LoVo (cell line): ENCODE data around the gene NFKBIL1.
"Not testable (repeated sequence)": the region's sequence is repeated elsewhere in the genome, so short reads cannot be mapped to it uniquely, and the experiment has no call there.

Experiments
- DNase-seq: peaks from one replicate; pipeline ENCODE4 v3.0.0-alpha.2; 2016; ENCODE audit warnings: low spot score

Gene NFKBIL1

DNA sequence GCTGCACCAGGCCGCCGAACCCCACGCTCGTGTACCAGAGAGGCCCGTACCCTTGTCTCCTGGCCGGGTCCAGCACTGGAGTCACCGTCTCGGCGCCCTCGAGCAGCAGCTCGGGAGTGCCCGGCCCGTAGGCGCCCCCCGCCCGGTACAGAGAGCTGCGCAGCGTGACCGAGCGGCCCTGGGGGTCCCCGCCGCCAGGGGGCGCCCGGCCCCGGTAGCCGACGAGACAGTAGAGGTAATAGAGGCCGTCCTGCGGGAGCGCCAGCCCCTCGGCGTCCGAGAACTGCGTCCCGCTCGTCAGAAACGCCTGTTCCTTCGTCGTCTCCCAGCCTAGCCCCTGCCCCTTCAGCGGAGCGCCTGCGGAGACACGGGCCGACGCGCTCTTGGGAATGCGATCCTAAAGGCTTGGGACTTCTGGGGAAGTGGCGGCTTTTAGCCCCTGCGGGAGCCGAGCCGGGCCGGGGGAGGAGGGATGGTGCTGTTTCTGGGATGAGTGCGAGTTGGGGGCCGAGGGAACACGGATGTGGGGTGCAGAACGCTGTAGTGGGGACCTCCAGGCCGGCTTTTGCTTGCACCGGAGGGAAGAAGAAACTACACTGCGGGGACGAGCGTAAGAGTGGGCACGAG is 33.5 kb downstream of the NFKBIL1 start:
- peak; percentile 81 for DNase-seq

DNA sequence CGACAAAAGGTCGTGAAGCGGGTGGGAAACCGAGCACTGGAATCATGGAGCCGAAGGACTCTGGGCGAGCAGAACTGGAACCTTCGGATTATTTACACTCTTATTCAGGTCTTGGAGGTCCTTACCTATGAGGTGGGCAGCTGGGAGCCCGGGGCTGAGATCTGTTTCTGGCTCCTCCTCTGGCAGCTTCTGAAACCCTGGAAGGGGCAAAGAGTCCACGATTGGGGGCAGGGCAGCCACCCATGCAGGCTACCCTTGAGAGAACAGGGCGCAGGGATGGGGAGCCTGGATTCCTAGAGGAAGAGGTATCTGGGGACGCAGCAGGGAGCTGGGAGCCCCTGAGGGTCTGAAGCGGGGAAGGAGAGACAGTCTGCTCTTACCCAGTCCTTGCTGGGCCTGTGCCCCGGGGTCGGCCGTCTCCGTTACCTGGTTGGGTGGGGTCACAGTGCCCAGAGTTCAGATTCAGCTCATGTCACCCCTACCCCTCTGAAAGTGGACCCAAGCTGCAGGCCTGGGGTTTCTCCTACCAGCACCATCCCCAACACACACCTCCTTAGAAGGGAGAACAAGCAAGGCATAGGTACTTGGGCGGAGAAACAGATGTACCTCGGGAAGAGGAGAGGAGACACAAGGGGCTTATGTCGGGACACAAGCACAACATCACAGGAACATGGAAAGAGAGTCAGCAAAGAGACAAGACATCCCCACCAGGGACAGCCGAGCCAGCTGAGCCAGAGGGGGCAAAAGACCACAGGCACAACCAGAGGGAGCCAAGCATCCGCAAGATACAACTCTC is 34.2 kb downstream of the NFKBIL1 start:
- no peak for DNase-seq

DNA sequence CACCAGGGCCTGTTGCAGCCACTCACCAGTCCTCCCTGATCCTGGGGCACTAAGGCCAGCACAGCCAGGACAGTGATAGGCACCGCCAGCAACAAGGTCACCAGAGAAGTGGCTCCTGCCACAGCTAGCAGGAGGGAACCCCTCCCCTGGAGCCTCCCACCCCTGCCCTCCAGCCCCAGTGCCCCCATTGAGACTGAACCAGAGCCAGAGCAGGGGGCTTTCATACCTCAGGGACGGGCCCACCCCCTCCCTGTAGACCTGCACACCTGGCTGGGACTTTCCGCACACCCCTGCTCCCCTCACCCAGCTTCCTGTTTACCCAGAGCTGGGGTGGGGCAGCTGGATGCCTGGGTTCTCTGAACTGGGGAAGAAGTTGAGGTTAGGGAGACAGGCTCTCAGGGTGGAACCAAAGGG is 34.8 kb downstream of the NFKBIL1 start, which contains the start of gene LTB:
Gene LTB, minus strand, starts transcription at position 195 of the 414 bp plus-strand sequence. Its CDS starts 7 bp downstream, at position 188.
- DNase-seq: no peak

DNA sequence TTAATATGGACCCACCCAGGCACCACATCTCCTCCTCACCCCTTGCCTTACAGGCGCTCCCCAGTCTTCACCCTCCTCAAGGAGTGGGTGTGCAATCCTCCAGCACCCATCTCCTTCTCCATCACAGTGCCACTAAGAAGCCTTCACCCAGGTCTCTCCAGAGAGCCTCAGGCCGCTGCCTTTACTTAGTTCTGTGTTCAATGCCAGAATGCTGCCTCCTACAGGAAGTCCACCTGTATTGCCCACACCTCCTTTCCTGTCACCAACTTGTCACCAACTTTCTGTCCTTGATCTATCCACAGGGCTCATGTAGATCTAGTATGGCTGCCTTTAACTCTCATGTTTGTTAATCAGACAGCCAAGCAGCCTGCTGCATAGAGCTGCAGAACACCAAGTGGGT is 38.1 kb downstream of the NFKBIL1 start:
- DNase-seq: peak; percentile 6

DNA sequence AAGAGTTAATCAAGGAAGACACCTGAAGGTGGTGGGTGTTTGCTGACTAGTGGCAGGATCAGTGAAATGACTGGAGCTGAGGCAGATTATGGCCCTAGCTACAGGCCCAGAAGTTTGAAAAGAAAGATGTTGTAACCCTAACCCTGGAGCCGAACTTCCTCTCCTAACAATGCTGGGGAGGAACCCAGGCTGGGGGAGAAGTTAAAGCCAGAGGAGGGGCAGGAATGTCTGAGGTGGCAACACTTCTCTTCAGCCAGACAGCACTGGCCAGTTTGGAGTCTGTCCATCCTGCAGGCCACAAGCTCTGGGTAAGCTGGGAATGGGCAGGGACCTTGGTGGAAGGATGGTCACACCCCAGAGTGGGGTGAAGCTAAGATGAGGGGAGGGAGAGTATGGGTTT is 38.6 kb downstream of the NFKBIL1 start, which contains the start of gene LST1:
Gene LST1, plus strand, starts transcription at position 270 of the 400 bp plus-strand sequence. CDS start 1,023 bp downstream, outside the sequence.
- DNase-seq: no peak

DNA sequence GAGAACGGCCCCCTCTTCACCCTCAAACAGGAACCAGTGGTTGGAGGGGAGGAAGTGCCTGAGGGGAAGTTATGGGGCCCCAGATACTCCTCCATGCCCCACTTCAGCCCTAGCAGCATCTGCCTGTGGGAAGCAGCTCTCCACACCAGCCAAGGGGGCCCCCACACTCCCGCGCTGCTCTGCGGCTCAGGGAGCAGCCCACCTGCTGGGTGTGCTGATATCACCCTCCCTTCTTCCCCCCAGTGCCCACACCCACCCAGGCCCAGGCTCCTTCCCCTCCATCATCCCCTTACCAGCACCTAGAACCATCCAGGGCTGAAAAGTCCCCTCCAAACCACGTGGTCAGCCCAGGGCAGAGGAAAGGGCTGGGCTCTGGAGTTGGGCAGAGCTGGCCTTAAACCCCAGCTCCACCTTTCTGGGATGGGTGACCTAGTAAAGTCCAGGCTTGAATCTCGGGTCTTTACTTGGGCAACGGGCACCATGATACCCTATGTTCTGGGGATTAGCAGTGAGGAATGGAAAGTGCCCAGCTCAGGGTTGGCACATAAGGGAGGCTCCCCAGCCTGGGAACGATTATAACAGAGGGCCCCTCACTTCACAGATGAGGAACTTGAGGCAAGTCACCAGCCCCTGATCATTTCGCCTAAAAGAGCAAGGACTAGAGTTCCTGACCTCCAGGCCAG is 39.3 kb downstream of the NFKBIL1 start:
- no peak for DNase-seq

DNA sequence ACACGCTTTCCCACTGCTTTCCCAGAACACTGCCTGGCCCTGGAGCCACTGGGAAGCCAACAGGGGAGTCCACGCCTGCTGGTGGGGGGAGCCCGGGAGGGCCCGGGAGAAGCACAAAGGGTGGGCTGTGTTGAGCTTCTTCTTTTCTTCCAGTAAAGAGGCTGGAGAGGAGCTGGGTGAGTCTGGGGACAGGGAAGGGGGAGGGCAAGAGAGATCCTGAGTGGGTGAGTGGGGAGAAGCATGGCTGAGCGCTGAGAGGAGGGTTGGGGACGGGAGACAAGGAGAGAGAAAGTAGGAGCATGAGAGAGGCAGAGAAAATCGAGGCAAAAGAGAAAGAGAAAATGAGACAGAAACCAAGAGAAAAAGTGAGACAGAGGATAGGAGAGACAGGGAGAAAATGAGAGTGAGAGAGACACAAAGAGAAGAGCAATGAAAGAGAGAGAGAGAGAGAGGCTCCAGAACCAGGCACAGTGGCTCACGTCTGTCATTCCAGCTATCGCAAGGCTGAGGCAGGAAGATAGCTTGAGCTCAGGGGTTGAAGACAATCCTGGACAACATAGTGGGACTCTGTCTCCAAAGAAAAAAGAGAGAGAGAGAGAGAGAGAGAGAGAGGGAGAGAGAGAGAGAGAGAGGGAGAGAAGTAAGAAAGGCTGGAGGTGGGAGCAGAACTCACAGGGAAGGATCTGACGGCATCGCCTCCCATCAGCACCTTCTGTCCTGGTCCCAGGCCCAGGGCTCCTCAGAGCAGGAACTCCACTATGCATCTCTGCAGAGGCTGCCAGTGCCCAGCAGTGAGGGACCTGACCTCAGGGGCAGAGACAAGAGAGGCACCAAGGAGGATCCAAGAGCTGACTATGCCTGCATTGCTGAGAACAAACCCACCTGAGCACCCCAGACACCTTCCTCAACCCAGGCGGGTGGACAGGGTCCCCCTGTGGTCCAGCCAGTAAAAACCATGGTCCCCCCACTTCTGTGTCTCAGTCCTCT is 40.7 kb downstream of the NFKBIL1 start:
- no peak for DNase-seq

DNA sequence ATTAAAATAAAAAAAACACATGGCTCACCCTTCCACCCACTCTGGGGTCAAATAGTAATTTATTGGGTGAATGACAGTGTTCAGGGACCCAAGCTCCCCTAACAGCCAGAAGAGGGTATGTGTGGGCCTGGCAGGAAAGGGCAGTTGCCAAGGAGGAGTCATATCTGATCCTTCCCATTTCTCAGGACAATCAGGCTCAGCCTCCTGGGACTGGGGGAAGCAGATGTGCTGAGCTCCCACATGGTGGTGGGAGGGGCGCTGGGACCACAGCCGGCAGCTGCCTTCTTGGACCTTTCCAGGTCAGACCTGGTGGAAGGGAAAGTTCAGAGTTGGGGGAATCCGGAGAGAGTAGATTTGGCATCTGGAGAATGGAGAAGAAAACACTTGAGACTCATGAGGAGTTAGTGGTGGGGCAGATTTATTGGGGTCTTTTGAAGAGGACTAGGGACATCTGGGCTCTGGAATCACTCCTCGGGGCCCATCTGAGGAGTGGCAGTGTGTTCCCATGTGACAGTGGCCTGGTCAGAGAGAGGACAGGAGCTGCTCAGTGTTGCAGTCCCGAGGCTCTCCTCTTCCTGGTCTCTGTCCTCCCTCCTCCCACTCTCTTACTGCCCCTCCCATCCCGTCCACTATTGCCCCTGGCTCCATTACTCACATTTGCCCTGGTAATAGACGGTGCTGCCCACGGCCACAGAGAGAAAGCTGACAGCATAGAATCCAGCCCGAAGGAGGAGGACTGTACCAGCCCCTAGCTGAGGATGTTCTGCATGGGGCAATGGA is 41.7 kb downstream of the NFKBIL1 start:
- DNase-seq: no peak

DNA sequence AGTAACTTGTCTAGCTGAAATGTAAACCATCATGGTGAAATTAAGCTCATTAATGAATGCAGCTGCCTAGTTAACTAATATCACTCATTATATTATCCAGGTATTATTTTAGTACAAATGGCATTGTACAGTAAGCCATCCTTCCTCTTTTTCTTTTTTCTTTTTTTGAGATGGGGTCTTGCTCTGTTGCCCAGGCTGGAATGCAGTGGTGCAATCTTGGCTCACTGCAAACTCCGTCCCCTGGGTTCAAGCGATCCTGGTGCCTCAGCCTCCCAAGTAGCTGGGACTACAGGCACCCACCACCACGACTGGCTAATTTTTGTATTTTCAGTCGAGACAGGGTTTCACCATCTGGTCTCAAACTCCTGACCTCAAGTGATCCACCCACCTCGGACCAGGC is 43.3 kb downstream of the NFKBIL1 start:
- DNase-seq: not testable (repeated sequence)

DNA sequence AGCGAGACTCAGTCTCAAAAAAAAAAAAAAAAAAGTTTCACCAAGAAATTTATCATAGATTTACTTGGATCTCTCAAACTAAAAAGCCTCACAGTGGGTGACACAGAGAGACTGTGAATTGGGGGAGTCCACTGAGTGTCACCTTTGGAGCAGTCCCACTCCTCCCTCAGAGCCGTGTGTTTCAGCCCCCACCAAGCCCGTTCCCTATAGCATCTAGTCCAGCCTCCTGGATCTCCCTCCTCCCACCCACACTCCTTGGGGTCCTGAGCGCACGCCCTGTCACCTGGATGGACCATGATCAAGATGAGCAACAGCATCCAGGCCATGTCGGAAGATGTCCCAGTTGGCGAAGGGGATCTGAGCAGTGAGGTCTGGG is 45.0 kb downstream of the NFKBIL1 start:
- DNase-seq: no peak

DNA sequence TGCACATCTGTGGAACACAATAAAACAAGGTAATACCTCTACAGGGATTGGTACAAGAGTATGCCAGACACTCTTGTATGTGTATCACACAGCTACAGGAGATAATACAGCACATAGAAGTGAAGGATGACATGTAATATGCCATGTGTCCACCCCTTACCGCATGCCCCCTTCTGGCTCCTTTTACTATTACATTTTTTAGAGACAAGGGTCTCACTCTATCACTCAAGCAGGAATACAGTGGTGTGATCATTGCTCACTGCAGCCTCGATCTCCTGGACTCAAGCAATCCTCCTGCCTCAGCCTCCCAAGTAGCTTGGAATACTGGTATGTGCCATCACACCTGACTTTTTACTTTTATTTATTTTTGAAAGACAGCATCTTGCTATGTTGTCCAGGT is 49.6 kb downstream of the NFKBIL1 start:
- peak; percentile 9 for DNase-seq

DNA sequence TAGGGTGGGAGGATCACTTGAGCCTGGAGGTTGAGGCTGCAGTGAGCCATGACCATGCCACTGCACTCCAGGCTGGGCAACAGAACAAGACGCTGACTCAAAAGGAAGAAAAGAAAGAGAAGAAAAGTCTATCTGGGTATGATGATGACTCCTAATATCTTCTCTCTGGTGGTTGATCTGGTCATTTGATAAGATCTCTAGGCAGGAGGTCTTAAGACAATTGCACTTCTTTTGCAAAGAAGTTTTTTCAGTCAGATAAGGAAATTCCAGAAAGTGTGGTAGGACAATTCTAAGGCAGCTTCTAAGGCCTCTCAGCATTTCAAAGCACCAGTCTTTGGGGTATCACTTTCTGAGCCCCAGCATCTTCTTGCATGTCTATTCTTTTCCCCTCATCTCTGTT is 59.9 kb downstream of the NFKBIL1 start:
- no peak for DNase-seq
